COLO668 (cell line): ENCODE data around the gene MRGPRF.

Source experiments
- DNase-seq: peaks from one replicate; lab custom pipeline; 2025; ENCODE audit not compliant: unreplicated experiment; lab: John Stamatoyannopoulos, UW

The MRGPRF gene

GRCh38 chr11:69013009-69013951, at the start of gene MRGPRF:
Gene MRGPRF, minus strand, starts transcription at chr11:69013246. Its CDS starts 3,345 bp downstream, at chr11:69009901.
- no peak for DNase-seq

DNA sequence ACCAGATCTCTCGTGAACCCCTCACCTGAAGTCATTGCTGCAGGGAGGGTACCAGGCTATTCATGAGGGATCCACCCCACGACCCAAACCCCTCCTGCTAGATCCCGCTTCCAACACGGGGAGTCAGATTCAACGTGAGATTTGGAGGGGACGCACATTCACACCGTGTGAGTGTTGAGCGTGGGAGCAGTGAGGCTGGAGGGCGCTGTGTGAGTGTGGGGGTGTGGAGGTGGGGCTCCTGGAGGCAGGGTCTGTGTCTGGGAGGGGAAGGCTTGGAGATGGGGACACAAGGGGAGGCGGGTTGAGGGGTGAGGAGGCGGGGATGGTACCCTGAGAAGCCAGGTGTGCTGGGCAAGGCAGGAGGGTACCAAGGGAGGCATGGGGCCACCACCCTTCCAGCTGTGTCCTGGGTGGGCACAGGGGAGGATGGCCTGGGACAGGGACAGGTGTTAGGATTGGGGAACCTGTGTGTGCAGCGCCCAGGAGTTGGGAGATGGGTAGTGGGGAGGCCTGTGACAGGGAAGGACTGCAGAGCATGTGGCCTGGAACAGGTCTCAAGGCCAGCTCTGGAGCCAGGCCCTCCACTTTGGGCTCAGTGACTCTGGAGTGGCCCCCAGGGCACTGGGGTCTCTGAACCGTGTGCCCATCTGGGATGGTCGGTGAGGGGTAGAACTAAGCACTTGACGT, 49.3 kb upstream of the MRGPRF start:
- DNase-seq = no peak

- no peak for DNase-seq
These were observed 48.6 kb upstream of the MRGPRF start for GRCh38 chr11:69061713-69062053.

DNA sequence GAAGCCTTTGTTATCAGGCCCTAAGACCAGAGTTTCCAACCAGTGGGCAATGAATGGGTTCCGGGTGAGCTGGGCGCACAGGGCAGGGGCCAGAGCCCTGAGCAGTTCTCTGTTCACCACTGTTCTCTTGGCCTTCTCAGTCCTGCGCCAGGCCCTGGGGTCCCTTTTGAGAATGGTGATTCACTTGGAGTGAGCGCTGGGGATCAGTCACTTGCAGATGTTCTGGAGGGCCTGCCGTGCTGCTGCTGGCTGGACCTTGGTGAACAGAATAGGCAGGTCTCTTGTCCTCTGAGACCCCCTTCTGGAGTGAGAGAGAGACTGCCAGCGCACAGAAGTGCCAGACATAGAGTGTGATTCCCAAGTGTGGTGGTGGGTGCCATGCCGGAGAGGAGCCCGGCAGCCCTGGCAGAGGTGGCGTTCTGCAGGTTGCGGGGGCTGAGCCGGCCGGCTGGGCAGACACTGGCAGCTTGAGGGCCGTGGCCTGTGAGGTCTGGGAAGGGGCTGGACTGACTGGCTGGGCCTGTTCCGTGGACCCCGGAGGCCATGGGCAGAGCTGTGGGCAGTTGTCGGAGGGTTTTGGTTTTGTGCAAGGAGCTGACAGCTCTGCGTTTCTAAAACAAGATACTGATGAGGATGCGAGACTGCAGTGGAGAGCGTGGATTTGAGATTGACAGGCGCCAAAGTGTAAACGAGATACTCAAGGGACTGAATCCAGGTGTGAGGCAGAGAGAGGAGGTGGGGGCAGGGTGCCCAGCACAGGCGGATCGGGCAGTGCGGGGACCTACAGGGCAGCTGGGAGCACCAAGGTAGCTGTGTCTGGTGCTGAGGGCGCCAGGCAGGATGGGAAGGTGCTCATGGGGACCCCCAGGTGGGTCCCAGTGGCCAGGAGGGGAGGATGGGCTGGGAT, 48.0 kb upstream of the MRGPRF start:
- no peak for DNase-seq

GRCh38 chr11:69059985-69060384, 46.9 kb upstream of the MRGPRF start:
- DNase-seq = no peak

DNA sequence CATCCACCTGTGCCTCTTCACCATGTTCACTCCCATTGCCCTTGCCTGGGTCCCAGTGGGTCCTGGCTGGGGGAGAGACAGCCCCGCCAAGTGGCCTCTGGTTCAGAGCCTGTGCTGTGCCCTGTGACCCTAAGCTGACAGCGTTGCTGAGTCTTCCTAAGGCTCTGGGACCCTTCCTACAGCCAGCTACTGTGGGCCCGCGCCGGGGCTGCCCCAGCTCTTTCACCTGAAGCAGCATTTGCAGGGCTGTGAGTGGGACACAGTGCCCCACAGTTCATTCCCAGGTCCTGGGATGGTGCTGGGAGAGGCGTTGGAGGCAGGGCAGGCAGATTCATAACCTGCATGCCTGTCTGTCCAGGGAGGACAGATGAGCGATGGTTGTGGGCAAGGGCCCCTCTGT, 46.4 kb upstream of the MRGPRF start:
- DNase-seq = no peak

GRCh38 chr11:69058511-69059270, 45.6 kb upstream of the MRGPRF start:
- DNase-seq = no peak

DNA sequence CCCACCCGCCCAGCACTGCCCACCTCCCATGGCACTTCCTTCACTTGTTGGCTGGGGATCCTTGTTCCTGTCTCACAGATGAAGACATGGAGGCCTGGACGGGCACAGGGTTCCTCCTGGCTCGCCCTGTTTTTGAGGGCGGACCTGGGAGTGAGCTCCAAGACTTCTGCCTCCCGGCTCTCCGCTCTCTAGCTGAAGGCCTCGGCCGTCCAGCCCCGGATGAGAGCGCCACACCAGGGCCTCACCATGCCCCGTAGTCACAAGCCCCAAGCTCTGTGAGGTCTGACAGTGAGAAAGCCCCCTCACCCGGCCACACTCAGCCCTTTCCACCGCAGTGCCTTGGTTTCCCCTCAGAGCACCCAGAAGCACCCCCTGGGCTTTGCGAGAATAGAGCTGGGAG, 44.8 kb upstream of the MRGPRF start:
- DNase-seq = no peak

- DNase-seq = no peak
These were observed 44.2 kb upstream of the MRGPRF start for GRCh38 chr11:69057236-69057635.

- no peak for DNase-seq
These were observed 42.8 kb upstream of the MRGPRF start for GRCh38 chr11:69055598-69056516.

DNA sequence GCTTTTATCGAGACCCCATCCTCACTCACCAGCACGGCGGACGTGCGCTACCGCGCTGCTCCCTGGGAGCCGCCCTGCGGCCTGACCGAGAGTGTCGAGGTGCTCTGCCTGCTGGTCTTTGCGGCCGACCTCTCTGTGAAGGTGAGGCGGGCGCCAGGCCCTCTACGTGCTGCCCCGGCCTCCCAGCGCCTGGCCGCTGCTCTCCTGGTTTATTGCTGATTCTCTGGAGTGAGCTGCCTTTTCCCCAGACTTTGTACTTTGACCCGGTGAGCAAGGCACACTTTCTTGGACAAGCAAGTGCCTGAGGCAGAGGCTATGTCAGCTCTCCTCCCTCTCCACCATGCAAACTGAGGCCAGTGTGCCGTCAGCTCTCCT, 42.2 kb upstream of the MRGPRF start:
- no peak for DNase-seq

GRCh38 chr11:69054397-69055211, 41.6 kb upstream of the MRGPRF start:
- DNase-seq = no peak

GRCh38 chr11:69053546-69054396, 40.7 kb upstream of the MRGPRF start:
- no peak for DNase-seq

DNA sequence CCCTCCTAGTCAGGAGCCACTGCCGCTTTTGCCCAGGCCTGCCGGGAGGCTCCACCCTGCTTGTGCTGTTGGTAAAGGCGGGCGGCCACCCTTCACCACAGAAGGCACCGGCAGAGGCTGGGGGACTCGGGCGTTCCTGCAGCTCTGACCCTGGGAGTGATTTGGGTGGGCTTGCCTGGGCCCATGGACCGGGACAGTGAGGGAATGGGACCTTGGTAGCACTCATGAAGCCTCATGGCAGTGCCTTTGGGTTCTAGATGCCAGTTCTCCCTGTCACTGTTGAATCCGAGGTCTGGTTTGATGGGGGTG, 40.1 kb upstream of the MRGPRF start:
- no peak for DNase-seq

DNA sequence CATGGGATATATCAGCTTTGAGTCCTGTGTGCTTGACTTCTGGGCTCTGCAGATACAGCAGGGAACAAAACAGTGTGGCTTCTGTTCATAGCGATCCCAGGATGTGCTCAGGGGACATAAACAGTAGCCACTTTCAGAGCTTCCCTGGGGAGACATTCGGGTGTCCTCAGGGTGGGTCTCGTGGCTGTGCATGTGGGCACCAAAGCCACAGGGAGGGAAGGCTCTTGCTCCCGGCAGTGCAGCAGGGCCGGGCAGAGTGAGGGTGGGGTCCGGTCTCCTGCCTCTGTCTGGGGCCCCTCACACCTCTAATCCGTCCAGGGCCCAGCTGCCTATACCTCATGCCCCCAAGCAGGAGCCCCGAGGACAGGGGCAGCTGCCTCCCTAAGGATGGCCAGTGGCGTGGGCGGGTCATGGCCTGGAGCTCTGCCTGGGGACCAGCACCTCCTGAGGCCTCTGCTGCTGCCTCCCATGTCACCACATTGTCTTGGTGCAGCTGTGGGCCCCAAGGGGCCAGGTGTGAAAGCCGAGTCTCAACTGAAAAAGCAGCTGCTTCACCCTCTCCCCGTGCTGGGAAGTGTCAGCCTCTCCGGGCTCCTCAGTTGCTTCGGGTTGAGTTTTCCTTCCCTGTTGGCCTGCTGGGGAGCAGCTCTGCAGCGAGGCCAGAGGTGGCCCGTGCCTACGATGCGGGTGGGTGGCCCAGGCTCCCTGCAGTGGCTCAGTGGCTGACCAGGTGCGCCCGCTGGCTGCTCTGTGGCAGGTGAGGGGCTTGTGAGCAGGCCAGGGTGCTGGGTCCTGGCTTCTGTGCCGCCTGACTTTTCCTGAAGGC, 39.5 kb upstream of the MRGPRF start:
- DNase-seq = no peak

GRCh38 chr11:69051381-69052342, 38.6 kb upstream of the MRGPRF start:
- DNase-seq = no peak
